Myocyte (in vitro differentiated cells): Measurements from ENCODE around the gene GRIK5. TPM values are rescaled to one million over a fixed set of nuclear protein-coding genes. Genes with fewer than 3 reads are reported as not detected.

Experiments
- DNase-seq: peaks from one replicate; pipeline ENCODE4 v3.0.0-alpha.2; 2012; ENCODE audit warnings: low read depth
- total RNA-seq: library from RNA; depleted of rRNA; stranded (reverse); fragments of >200 nt; gene quantifications from 2 replicates; pipeline ENCODE4 v1.2.3, GENCODE V29; 2014

Gene GRIK5
- total RNA-seq, 1 donor from 2014 or later, result 0.13 TPM

DNA sequence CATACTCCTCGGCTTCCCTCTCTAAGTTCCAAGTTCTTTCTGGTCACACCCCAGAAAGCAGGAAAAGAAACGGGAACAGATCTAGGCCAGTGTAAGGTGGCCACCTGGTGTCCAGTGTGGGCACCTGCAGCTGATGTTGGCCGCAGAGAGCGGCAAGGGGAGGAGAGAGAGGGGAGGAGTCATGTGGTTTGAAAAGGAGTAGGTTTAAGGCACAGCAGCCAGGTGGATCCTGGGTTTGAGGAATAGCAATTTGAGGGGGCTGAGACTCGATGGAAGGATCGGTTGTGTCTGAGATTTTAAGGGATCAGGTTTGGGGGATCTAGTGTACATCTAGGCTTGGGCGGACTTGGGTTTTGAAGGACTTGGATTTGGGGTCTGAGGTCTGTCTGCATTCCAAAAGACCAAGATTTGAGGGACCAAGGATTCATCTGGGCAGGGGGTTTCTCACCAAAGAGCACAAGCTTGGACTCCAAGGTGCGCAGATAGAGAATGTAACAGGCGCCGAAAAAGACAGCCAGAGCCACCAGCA is 112.1 kb downstream of the GRIK5 start:
- DNase-seq, result peak; percentile 72

DNA sequence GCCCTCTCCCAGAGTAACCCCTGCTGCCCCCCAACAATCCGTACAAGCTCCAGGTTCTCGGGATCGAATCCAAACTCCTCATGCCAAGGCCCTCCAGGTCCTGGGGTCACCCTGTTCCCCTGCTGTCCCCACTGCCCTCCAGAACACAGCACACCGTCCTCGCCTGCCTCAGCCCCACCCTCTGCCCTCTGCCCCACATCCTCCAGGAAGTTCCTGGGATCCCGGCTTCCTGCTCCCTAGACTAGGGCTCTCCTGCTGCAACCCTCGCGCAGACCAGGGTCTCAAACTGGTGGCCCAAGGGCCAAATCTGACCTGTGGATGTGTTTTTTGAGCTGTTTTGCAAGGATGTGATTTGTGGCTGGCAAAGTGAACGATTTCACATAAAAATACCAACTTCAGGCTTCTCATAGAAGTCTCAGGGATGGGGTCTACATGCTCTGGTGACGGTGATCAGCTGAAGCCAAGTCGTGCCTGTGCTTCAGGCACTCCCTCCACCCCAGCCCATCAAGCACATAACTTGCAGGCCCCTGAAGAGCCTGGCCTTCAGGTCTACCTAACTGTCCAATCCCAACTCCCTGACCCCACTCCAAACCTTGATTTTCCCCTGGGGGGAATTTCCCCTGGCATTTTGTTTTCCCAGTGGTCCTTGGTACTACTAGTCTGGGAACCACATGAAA is 112.7 kb downstream of the GRIK5 start:
- DNase-seq, result no peak

DNA sequence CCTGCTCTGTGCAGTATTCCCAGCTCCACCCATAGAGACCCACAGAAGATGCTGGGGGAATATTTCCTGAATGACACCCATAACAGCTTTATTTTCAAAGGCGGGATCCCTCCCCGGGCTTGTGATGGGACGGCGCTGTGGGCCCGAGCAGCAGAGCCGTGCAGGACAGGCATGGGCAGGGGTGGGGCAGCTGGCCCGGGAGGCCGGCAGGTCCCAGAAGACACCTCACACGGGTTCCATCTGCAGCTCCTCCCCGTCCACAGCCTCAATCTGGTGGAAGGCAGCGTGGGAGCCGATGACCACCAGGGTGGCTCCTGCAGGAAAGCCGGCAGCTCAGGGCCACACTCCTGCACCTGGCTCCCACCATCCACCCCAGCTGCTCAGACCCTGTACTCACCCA is 113.4 kb downstream of the GRIK5 start:
- no peak for DNase-seq

GRCh38 chr19:41955521-41955920 is 114.5 kb downstream of the GRIK5 start:
- DNase-seq, result no peak

- peak; percentile 79 for DNase-seq
These were observed 118.3 kb downstream of the GRIK5 start for GRCh38 chr19:41951686-41952172.

Other genes with a start within 250 kb of the GRIK5 start
- not detected in 2 replicates for gene LYPD4, start 225.5 kb downstream of the GRIK5 start, total RNA-seq
- gene DMRTC2, start 225.2 kb downstream of the GRIK5 start, total RNA-seq, result not detected in 2 replicates
- gene RPS19, start 210.0 kb downstream of the GRIK5 start, total RNA-seq, result 323 and 368 TPM in 2 replicates
- 1.2 and 2.0 TPM in 2 replicates for gene CD79A, start 192.9 kb downstream of the GRIK5 start, total RNA-seq
- gene ARHGEF1, start 187.0 kb downstream of the GRIK5 start, total RNA-seq, result 24.2 and 25.5 TPM in 2 replicates
- gene ERFL, start 141.8 kb downstream of the GRIK5 start, total RNA-seq, result not detected in 2 replicates
- gene RABAC1, start 110.9 kb downstream of the GRIK5 start, total RNA-seq, result 116 and 117 TPM in 2 replicates
- 0.26 and 0.56 TPM in 2 replicates for gene ATP1A3, start 76.0 kb downstream of the GRIK5 start, total RNA-seq
- 18.6 and 20.1 TPM in 2 replicates for gene ZNF574, start 6.0 kb upstream of the GRIK5 start, total RNA-seq
- gene POU2F2, start 62.2 kb upstream of the GRIK5 start, total RNA-seq, result 0.03 TPM in 1 of 2 replicates, not detected in the other
- gene DEDD2, start 147.5 kb upstream of the GRIK5 start, total RNA-seq, result 26.3 and 34.5 TPM in 2 replicates
- 6.6 and 7.1 TPM in 2 replicates for gene ZNF526, start 150.1 kb upstream of the GRIK5 start, total RNA-seq
- gene GSK3A, start 172.4 kb upstream of the GRIK5 start, total RNA-seq, result 30.5 and 35.0 TPM in 2 replicates
- 44.6 and 55.2 TPM in 2 replicates for gene ERF, start 184.9 kb upstream of the GRIK5 start, total RNA-seq
- 38.8 and 49.0 TPM in 2 replicates for gene CIC, start 199.0 kb upstream of the GRIK5 start, total RNA-seq
- 1.1 and 2.6 TPM in 2 replicates for gene PRR19, start 231.9 kb upstream of the GRIK5 start, total RNA-seq
- gene PAFAH1B3, start 232.4 kb upstream of the GRIK5 start, total RNA-seq, result 21.7 and 29.1 TPM in 2 replicates
- 1.6 TPM in 1 of 2 replicates, not detected in the other for gene TMEM145, start 243.1 kb upstream of the GRIK5 start, total RNA-seq